Tibial artery (tissue), 4 donors: ENCODE results near the gene CAMK2B.
"Not testable (repeated sequence)": the region's sequence is repeated elsewhere in the genome, so short reads cannot be mapped to it uniquely, and the experiment has no call there.

ENCODE experiments used
- DNase-seq, 2 donors: peaks; one replicate each; pipeline ENCODE4 v3.0.0-alpha.2; 2019
- H3K27ac ChIP-seq, 2 donors: fragments of 200-600 bp; sonication (generic) in 1 of 2; 1 replicate in 1 of 2; 2 replicates in 1 of 2; pipeline ENCODE4 v1.5.1; 2018 to 2019; ENCODE audit warnings: mild to moderate bottlenecking in 1 of 2
- H3K27me3 ChIP-seq, 2 donors: fragments of 200-600 bp; sonication (generic) in 1 of 2; one replicate each; pipeline versions ENCODE4 v1.5.1 to v1.6.0; 2016 to 2019
- H3K36me3 ChIP-seq, 3 donors: fragments of 200-600 bp; sonication (generic) in 2 of 3; one replicate each; pipeline ENCODE4 v1.5.1; 2016 to 2019; ENCODE audit warnings: mild to moderate bottlenecking in 2 of 3
- H3K4me1 ChIP-seq, 4 donors: fragments of 200-600 bp; sonication (generic) in 2 of 4; 1 replicate in 3 of 4; 2 replicates in 1 of 4; pipeline ENCODE4 v1.5.1; 2016 to 2019
- H3K4me3 ChIP-seq, 2 donors: fragments of 200-600 bp; sonication (generic) in 1 of 2; 1 replicate in 1 of 2; 2 replicates in 1 of 2; pipeline ENCODE4 v1.5.1; 2018 to 2019; ENCODE audit warnings: mild to moderate bottlenecking in 2 of 2
- H3K9me3 ChIP-seq, 3 donors: fragments of 200-600 bp; sonication (generic) in 1 of 3; one replicate each; pipeline ENCODE4 v1.5.1; 2016 to 2019
- intact Hi-C: fragments of 100-400 bp; cut with DNase I; formaldehyde crosslinking; loops from one replicate; pipeline ENCODE4 v1.15.0; 2023; ENCODE audit warnings: low total_unique reads
- TF ChIP-seq, protein P1 (sequence below), 2 experiments: fragments of 200-600 bp in 1 of 2; fragments of 450-650 bp in 1 of 2; IDR thresholded peaks; one replicate each; pipeline ENCODE4 v1.5.1; 2017 to 2019; ENCODE audit warnings: antibody characterized with exemption in 2 of 2, mild to moderate bottlenecking in 1 of 2, moderate library complexity in 1 of 2

The CAMK2B gene

DNA sequence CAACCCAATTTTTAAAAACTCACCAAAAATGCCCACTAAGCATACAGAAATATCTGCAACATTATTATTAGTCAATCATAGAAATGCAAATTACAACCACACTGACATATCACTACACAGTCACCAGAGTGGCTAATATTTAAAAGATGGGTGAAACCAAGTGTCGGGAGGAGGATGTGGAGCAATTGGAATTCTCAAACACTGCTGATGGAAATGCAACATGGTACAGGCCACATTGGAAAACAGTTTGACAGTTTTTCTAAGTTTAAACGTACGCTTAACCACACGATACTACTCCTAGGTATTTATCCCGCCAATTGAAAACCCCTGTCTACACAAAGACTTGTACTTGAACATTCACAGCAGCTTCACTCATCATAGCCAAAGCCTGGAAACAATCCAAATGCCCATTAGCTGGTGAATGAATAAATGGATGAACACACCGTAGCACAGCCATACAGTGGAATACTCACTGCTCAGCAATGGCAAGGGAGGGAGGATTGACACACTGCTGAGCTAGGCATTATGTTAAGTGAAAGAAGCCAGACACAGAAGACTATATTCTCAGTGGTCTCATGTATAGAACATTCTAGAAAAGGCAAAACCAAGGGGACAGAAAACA is 152.5 kb downstream of the CAMK2B start:
- Histone ChIP-seq H3K36me3 (no peaks in the 10 kb centered on the region), H3K4me1 (peaks cover 0 to 4% (median 0%) of the 10 kb centered on the region in 4 donors), H3K27me3 (no peaks in the 10 kb centered on the region), H3K4me3 (no peak overlapping the region), H3K9me3 (no peaks in the 10 kb centered on the region), H3K27ac (no peak overlapping the region)
- DNase-seq, result no peak
- intact Hi-C loops, result no loop called here
- TF ChIP-seq, protein P1, sequence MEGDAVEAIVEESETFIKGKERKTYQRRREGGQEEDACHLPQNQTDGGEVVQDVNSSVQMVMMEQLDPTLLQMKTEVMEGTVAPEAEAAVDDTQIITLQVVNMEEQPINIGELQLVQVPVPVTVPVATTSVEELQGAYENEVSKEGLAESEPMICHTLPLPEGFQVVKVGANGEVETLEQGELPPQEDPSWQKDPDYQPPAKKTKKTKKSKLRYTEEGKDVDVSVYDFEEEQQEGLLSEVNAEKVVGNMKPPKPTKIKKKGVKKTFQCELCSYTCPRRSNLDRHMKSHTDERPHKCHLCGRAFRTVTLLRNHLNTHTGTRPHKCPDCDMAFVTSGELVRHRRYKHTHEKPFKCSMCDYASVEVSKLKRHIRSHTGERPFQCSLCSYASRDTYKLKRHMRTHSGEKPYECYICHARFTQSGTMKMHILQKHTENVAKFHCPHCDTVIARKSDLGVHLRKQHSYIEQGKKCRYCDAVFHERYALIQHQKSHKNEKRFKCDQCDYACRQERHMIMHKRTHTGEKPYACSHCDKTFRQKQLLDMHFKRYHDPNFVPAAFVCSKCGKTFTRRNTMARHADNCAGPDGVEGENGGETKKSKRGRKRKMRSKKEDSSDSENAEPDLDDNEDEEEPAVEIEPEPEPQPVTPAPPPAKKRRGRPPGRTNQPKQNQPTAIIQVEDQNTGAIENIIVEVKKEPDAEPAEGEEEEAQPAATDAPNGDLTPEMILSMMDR (IDR thresholded peaks at IDR 0.05), result no peak

DNA sequence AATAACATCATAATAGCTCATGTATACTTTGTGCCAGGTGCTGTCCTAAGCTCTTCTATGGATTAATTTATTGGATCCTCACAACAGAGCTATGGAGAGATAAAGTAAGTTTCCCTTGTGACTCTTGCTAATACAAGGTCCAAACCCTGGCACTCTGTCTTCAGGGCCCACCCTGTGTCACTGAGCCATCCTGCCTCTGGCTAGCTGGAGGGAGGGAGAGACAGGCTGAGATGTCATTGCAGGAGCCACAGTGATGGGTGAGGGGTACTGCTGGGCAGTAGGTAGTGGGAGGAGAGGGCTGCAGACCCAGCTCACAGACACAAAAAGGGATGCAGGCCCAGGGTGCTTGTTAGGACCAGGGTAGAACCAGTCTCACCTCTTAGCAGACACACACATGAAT is 153.0 kb downstream of the CAMK2B start:
- Histone ChIP-seq H3K27me3 (no peaks in the 10 kb centered on the region), H3K27ac (no peak overlapping the region), H3K9me3 (no peaks in the 10 kb centered on the region), H3K4me3 (no peak overlapping the region), H3K36me3 (no peaks in the 10 kb centered on the region), H3K4me1 (no peaks in the 10 kb centered on the region)
- intact Hi-C loops, result no loop called here
- TF ChIP-seq, protein P1 (IDR thresholded peaks at IDR 0.05), result no peak
- DNase-seq, result peak in 1 of 2 donors; percentile 16

DNA sequence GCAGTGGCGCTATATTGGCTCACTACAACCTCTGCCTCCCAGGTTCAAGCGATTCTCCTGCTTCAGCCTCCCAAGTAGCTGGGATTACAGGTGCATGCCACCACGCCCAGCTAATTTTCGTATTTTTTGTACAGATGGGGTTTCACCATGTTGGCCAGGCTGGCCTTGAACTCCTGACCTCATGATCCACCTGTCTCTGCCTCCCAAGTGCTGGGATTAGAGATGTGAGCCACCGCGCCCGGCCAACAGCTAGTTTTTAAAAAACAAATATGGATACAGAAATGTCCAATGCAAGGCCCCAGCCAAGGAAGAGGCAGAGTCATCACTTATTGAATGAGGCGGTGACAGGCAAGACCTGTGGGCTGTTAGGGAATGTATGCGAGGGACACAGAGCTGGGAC is 153.5 kb downstream of the CAMK2B start:
- peak in 1 of 2 donors; percentile 32 for DNase-seq
- H3K36me3 ChIP-seq, H3K4me1 ChIP-seq, H3K27me3 ChIP-seq, H3K4me3 ChIP-seq, intact Hi-C loops, H3K27ac ChIP-seq, H3K9me3 ChIP-seq: not testable (repeated sequence)

DNA sequence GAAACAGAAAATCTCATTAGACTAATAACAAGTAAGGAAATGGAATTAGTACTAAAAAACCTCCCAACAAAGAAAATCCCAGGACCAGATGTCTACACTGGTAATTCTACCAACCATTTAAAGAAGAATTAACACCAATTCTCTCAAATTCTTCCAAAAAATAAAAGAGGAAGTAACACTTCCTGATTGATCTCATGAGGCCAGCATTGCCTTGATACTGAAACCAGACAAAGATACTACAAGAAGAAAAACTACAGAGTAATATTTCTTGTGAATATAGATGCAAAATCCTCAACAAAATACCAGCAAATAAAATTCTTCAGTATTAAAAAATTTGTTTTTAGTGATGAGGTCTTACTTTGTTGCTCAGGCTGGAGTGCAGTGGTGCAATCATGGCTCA is 157.5 kb downstream of the CAMK2B start:
- Histone ChIP-seq H3K36me3 (no peaks in the 10 kb centered on the region), H3K9me3 (no peaks in the 10 kb centered on the region), H3K4me3 (no peak overlapping the region), H3K4me1 (no peaks in the 10 kb centered on the region), H3K27ac (no peak overlapping the region), H3K27me3 (no peaks in the 10 kb centered on the region)
- TF ChIP-seq, protein P1 (IDR thresholded peaks at IDR 0.05), result no peak
- intact Hi-C loops, result no loop called here
- no peak for DNase-seq
